GM21447 (cell line): ENCODE results near the gene RAPSN.
A peak's percentile ranks its signal among the peaks of the same experiment; 100 is the strongest.

Experiments
- ATAC-seq: cut with Tn5 transposase; IDR thresholded peaks from one replicate; pipeline ENCODE4 v1.9.1; 2021; ENCODE audit not compliant: unreplicated experiment

RAPSN gene

DNA sequence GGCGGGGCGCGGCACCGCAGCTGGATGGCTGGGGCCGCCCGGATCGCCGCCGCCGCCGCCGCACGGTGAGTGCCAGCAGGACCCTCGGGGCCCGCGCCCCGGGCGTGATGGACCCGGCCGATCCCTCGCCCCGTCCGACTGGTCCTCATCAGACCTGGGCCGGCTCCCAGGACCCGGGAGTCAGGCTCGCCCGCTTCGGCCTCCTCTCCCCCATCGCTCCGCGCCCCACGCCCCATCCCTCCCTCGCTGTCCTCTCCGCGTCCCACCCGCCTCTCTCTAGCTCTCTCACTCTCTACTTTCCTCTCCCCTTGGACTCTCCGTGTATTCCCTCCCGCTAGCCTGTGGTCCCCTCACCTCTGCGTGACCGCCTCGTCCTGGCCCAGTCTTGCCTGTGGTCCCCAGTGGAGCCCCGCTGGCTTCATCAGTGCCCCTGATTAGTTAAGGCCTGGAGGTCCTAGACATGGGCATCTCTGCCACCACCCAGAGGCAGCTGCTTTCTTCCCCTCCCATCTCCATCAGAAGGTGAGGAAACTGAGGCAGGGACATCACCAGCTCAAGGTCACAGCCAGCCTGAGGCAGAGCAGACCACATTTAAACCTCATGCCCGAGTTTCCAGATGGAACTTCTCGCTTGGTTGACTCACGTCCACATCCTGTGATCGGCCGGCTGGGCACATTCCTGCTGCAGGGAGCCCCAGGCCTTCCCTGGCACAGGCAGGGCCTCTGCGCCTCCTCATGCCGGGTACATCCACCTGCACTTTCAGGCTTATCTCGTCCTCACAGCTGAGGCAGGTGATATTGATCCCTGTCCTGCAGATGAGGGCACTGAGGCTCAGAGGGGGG, 40.1 kb downstream of the RAPSN start:
- peak; percentile 5 for ATAC-seq

DNA sequence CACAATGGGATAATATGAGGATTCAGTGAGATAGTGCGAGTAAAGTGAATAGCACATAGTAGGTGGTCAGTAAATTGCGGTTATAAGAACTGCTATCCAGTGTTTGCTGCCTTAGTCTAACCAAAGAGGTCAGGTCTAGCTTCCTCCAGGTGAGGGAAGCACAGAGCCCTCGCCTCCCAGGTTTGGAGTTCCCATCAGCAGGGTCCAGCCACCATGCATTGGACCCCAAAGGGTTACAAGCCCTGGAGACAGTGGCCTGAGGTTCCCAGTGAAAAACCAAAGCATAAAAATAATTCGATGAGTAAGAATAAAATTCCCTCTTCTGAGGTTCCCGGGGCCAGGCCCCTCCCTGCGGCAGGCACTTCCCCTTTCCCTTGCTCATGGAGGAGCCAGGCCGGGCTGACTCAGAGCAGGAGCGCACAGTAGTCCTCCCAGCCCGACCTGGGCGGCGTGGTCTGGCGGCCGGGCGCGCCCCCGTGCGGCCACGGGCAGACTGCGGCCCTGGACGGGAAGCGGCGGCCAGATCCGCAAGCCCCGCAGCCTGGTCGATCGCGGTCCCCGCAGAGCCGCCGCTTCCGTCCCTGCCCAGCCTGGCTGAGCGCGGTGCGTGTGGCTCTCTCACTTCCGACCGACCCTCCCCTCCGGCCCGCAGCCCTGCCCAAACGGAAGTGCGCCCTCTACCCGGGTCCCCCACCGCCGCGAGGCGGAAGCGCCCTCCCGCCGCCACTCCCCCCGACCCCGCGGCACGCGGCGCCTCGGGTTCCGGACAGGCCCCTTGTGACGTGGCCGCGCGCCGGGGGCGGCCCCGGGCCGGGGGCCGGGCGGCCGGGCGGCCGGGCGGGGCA, 41.0 kb downstream of the RAPSN start, which contains the start of gene SLC39A13:
Gene SLC39A13, plus strand, starts transcription at position 845 of the 845 bp plus-strand sequence. CDS start 1,505 bp downstream, outside the sequence.
- peak; percentile 80 for ATAC-seq

- no peak for ATAC-seq
Observed at GRCh38 chr11:47406896-47407745, 41.8 kb downstream of the RAPSN start.

- ATAC-seq: no peak
Observed at GRCh38 chr11:47403571-47403970, 45.4 kb downstream of the RAPSN start.

- no peak for ATAC-seq
Observed at GRCh38 chr11:47403135-47403534, 45.8 kb downstream of the RAPSN start.

DNA sequence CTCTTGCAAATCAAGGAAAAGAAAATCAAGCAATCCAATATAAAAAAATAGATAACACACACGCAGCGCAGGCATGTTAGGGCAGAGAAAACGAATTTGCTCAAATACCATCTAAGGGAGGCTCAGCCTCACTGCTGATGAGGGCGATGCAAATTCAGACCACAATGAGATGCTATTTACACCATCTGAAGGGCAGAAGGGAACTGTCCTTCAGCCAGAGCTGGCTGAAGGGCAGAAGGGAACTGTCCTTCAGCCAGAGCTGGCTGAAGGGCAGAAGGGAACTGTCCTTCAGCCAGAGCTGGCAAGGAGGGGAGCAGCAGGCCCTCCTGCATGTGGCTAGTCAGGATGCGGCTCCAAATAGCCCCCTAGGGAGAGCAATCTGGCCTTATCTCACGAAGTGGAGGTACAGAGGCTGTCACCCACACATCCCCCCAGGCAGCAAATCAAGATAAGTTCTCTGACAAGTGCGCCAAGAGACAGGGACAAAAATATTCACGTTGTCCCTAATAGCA, 48.1 kb downstream of the RAPSN start:
- ATAC-seq: peak; percentile 72

GRCh38 chr11:47399860-47400767, 48.8 kb downstream of the RAPSN start:
- ATAC-seq: peak; percentile 51

DNA sequence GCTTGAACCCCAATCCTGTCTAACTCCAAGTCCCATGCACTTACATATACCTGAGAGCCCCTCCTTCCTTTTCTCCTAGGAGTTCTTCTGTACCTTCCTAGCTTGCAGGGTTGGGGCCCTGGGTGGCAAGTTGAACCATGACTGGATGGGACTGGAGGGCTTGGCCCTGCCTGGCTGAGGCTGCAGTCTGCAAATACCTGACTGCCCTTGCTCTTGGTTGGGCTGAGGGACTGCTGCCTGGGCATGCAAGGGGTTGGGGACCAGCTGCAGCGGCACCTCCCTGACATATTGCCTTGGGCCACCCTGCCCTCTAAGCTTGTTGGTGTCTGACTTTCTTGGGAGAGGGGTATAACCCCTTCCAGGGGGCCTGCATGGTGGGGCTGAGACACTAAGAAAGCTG, 50.4 kb downstream of the RAPSN start:
- ATAC-seq: no peak

DNA sequence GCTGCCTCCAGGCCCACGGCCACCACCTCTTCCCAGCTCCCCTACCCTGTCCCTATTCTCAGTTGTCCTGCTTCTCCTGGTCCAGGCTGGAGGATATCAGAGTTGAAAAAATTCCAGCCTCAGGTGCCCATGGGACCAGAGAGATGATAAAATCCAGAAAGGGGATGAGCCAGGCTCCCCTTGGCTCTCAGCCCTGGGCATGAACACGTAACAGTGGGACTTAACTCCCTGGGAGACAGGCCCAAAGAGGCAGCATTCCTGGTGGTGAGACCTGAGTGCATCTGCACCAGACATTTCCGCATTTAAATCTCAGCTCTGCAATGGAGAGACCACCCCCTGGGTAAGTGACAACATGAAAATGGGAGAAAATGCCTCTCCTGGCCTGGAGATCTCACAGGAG, 50.9 kb downstream of the RAPSN start:
- ATAC-seq: no peak

DNA sequence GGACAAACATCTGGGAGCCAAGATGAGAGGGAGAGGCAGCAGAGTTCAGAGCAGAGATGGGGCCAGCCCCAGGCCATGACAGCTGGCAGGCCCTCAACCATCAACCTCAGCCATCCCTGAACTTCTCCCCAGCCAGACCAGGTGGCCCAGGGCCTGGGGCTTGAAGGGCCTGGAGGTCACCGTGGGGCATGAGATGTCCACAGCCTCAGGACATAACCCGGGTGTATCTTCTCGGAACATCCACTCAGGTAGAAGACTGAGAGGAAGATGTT, 53.0 kb downstream of the RAPSN start:
- ATAC-seq: no peak

- ATAC-seq: no peak
Observed at GRCh38 chr11:47395223-47396048, 53.5 kb downstream of the RAPSN start.

DNA sequence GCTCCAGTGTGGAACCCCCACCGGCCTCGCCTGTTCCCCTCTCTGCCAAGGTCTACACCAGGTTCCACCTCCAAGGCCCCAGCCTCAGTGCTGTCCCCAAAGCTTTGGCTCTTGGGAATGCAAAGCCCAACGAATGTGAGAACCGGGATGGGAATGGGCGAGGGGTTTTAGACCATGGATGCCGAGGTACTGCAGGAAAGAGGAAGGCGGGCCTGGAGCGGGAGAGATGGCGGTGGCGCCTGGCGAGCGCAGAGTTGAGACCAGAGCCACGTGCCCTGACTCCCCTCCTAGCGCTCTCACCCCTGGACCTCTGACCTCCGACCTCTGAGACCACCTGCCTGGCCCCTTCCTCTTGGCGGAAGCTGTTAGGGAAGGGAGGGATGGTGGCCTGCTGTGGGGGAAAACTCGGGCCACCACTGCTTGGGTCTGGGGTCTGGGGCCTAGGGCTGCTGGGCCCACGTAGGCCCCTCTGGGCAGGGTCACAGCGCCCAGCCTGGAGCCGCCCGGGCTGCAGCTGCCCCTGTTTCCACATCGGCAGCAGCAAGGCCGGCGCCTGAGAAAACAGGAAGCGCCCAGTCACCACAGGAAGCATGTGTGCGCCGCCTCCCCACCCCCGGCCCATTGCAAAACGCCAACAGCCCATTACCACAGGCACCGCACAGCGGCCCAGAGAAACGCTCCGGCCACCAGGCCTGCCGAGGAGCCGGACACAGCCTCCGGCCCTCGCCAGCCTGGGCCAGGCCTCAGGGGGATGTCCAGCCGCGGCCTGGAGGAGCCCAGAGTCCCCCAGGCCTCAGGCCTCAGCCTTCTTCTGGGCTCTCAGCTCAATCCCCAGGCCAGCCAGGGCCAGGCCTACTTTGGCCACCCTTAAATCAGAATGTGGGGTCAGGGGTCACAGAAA, 54.4 kb downstream of the RAPSN start:
- peak; percentile 64 for ATAC-seq

DNA sequence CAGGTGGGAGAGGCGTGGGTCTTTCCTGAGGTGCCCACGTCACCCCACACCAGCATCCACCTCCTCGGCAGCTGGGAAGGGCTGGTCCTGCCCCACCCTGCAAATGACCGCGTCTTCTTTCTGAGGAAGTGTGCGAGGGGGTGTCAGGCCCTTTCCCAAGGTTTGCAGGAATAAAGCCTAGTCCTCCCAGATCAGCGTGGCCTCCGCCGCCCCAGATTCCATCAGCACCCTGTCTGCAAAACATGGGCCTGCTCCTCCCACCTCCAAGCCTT, 55.0 kb downstream of the RAPSN start:
- ATAC-seq: no peak

- no peak for ATAC-seq
Observed at GRCh38 chr11:47393163-47394049, 55.5 kb downstream of the RAPSN start.

GRCh38 chr11:47392546-47393162, 56.3 kb downstream of the RAPSN start:
- no peak for ATAC-seq

GRCh38 chr11:47391711-47392432, 57.1 kb downstream of the RAPSN start:
- ATAC-seq: no peak
